Stimulated activated CD4-positive, alpha-beta T cell treated with anti-CD3 and anti-CD28 coated beads, TNF-alpha, amount 100 ng/mL, for 48 hours (primary cell): ENCODE measurements around the gene TLCD3A.
"Not testable (repeated sequence)": the region's sequence is repeated elsewhere in the genome, so short reads cannot be mapped to it uniquely, and the experiment has no call there.

Experiments
- DNase-seq, 3 donors: peaks; one replicate each; pipeline ENCODE4 v3.0.0-alpha.2; 2020; ENCODE audit warnings: low read depth in 3 of 3

The TLCD3A gene

GRCh38 chr17:749359-749758 is 17.0 kb downstream of the TLCD3A start:
- not testable (repeated sequence) for DNase-seq

GRCh38 chr17:750431-751037 is 18.1 kb downstream of the TLCD3A start:
- no peak for DNase-seq

- DNase-seq, result peak in 2 of 3 donors; percentile 33 to 44
Observed at GRCh38 chr17:751269-752001, 19.0 kb downstream of the TLCD3A start.

GRCh38 chr17:752002-752619 is 19.7 kb downstream of the TLCD3A start, which contains the start of gene GEMIN4:
Gene GEMIN4 (minus strand): TSS chr17:752264. CDS start chr17:752142, 122 bp downstream.
- DNase-seq, result peak; percentile 94 to 98 (median 97)

GRCh38 chr17:752620-753219 is 20.3 kb downstream of the TLCD3A start:
- DNase-seq, result peak in 2 of 3 donors; percentile 8 to 38

DNA sequence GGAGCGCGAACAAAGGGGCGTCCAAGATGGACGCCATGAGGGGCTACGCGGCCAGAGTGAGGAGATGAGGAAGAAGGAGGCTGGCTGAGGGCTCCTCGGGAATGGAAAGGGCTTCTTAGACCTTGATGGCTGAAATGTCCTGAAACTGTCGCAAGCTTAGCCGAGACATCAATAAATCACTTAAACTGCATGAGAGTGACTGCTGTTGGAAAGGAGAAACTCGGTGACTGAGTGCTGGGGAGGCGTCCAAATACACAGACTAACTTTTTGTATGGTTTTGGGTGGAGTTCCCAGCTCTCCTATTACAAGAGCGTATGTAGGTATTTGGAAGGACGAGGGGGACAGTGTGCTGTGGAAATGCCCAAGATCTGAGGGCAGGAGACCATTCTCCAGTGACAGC is 21.0 kb downstream of the TLCD3A start:
- no peak for DNase-seq

DNA sequence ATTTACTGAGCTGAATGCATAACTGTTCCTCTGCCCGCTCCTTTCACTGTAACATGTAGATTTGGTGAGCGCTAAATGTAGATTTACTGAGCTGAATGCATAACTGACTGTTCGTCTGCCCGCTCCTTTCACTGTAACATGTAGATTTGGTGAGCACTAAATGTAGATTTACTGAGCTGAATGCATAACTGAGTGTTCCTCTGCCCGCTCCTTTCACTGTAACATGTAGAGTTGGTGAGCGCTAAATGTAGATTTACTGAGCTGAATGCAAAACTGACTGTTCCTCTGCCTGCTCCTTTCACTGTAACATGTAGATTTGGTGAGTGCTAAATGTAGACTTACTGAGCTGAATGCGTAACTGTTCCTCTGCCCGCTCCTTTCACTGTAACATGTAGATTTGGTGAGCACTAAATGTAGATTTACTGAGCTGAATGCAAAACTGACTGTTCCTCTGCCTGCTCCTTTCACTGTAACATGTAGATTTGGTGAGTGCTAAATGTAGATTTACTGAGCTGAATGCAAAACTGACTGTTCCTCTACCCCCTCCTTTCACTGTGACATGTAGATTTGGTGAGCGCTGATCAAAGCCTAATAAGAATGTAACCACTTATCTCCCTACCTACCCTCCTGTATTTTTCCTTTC is 23.0 kb downstream of the TLCD3A start:
- not testable (repeated sequence) for DNase-seq

DNA sequence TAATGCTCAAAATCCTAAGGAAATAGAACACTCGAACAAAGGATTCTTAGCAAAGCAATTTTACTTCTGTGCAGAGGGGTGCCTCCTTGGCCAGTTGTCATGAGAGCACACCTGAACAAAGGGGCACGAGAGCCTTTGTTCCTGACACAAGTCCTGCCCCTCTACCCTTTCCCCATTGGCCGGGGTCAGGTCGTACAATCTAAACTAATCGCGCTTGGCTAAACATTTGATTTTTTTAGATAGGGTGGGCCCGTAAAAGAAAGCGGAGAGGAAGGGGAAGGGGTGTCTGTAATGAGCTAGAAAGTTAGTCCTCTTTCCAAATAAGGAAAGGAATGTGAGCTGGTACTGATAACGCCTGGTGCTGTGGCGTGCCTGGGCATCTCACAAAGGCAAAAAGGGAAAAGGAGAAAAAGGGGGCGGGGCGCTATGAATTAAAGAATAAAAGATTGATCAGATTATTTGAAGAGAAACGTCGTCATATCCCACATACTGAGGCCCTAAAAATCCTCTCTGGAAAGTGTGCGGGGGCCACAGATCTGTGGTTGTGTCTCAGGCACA is 23.7 kb downstream of the TLCD3A start:
- DNase-seq, result not testable (repeated sequence)

DNA sequence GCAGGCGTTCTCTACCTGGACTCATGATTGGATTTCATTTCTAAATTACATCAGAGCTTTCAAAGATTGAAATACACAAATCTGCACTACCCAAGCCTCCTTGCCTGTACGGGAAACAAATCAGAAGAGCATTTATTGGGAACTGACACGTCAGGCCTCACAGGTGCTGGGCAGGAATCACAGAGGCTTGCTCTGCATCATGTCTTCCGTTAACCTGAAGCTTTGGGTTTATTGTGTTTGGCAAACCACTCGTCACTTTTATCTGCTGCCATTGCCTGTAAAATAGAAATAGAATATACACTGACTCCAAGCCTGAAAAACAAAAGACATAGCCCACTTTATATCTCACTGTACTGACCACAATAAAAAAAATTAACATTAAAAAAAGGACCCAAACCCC is 27.6 kb downstream of the TLCD3A start:
- no peak for DNase-seq

DNA sequence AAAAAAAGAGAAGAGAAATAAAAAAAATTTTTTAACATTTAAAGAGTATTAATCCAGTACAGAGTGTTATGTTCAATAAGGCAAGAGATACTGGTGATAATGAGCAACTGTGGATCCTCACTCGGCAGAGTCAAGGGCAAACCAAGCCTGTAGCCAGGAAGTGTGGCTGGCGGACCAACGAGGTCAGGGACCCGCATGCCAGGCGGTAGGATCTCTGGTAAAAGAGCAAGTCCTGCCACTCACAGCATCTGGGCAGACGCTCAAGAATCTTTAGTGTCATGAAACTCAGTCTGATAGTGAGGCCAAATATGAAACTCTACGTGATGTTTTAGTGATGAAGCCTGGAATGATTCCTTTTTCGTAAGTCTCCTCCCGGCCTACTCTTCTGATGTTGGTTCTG is 28.0 kb downstream of the TLCD3A start:
- no peak for DNase-seq

DNA sequence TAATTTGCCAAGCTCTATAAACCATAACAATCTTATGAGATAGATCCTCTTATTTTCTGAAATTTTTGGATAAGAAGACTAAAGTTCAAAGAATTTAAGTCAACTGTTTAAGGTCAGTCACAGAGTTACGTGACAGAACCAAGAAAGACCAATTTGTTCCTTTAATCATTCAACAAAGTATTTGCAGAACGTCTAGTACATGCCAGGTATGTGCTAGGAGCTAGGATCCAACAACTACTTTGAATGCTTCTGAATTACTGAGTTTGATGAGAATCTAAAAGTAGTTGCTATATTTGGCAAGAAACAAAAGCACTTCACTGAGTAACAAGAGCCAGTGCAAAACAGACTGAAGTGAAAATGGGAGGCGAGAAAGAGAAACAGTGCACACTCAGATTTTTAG is 34.7 kb downstream of the TLCD3A start:
- no peak for DNase-seq

GRCh38 chr17:773016-773415 is 40.6 kb downstream of the TLCD3A start:
- DNase-seq, result no peak

GRCh38 chr17:773467-774312 is 41.3 kb downstream of the TLCD3A start:
- DNase-seq, result no peak

- DNase-seq, result no peak
Observed at GRCh38 chr17:774313-774584, 41.9 kb downstream of the TLCD3A start.

- no peak for DNase-seq
Observed at GRCh38 chr17:778096-778495, 45.7 kb downstream of the TLCD3A start.

DNA sequence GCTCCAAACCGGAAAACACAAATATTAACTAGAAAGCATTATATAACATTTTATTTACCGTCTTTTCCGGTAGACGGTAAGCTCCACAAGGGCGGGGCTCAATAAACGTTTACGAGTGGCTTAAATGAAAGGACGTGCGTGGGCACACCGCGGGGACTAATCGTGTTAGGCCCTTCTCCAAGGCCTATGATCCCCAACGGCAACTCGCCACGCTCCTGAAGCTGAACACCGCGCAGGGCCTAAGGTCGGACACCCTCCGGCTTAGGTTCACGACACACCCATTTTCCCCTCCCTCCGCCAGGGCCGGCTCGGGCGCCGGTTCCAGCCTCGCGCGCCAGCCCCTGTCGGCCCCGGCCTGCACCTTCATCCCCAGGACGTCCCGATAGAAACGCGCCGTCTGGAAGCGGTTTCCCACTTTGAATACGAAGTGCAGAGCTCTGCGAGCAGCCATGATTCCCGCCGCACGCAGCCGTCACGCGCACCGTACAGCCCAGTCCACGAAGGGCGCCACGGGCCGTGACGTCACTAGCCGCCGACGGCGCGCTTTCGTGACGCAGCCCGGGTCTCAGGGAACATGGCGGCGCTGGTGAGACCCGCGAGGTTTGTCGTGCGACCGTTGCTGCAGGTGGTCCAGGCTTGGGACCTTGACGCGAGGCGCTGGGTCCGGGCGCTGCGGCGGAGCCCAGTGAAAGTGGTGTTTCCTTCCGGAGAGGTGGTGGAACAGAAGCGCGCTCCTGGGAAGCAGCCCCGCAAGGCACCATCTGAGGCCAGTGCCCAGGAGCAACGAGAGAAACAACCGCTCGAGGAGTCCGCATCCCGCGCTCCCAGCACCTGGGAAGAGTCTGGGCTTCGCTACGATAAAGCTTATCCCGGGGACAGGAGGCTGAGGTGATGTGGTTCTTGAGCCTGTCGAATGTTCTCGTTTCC is 49.7 kb downstream of the TLCD3A start, which contains the start of the genes GLOD4 and MRM3:
GLOD4 (minus strand) TSS at position 476 of the 927 bp plus-strand sequence; CDS start at position 451, 25 bp downstream.
MRM3 (plus strand) TSS at position 549 of the 927 bp plus-strand sequence; CDS start at position 575, 26 bp downstream.
- peak; percentile 85 to 96 (median 87) for DNase-seq

- DNase-seq, result no peak
Observed at GRCh38 chr17:784143-784542, 51.7 kb downstream of the TLCD3A start.

GRCh38 chr17:785901-786300 is 53.5 kb downstream of the TLCD3A start:
- DNase-seq, result not testable (repeated sequence)

DNA sequence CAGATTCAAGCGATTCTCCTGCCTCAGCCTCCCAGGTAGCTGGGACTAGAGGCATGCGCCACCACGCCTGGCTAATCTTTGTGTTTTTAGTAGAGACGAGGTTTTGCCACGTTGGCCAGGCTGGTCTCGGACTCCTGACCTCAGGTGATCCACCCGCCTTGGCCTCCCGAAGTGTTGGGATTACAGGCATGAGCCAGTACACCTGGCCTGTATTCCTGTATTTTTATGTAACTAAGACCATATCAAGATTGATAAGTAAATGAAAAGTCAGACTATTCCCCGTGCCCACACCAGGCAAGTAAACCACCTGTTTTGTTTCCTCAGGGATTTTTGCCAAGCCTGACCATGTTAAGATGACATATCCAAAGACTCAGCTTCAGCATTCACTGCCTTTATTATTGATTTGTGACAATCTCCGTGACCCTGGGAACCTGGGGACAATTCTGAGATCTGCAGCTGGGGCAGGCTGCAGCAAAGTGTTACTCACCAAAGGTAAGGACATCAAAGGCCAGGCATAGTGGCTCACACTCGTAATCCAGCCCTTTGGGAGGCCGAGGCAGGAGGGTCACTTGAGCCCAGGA is 55.3 kb downstream of the TLCD3A start:
- no peak for DNase-seq
